Gastroesophageal sphincter (tissue), 3 donors: ENCODE measurements around the gene DENND2C.

Experiments used
- POLR2A ChIP-seq, 2 donors: fragments of 450-650 bp; IDR thresholded peaks; one replicate each; pipeline ENCODE4 v1.6.1; 2017; ENCODE audit warnings: antibody characterized with exemption in 2 of 2, mild to moderate bottlenecking in 2 of 2, moderate library complexity in 1 of 2
- POLR2AphosphoS5 ChIP-seq: sonication (generic); formaldehyde crosslinking; IDR thresholded peaks from one replicate; pipeline ENCODE4 v1.6.1; 2017; ENCODE audit warnings: antibody characterized with exemption
- TF ChIP-seq, protein P1 (sequence below), 4 experiments: fragments of 200-600 bp in 2 of 4; fragments of 450-650 bp in 2 of 4; sonication (generic) in 1 of 4; IDR thresholded peaks; one replicate each; pipeline ENCODE4 v1.5.1; 2017 to 2019; ENCODE audit warnings: antibody characterized with exemption in 4 of 4, mild to moderate bottlenecking in 2 of 4, moderate library complexity in 2 of 4

DNA sequence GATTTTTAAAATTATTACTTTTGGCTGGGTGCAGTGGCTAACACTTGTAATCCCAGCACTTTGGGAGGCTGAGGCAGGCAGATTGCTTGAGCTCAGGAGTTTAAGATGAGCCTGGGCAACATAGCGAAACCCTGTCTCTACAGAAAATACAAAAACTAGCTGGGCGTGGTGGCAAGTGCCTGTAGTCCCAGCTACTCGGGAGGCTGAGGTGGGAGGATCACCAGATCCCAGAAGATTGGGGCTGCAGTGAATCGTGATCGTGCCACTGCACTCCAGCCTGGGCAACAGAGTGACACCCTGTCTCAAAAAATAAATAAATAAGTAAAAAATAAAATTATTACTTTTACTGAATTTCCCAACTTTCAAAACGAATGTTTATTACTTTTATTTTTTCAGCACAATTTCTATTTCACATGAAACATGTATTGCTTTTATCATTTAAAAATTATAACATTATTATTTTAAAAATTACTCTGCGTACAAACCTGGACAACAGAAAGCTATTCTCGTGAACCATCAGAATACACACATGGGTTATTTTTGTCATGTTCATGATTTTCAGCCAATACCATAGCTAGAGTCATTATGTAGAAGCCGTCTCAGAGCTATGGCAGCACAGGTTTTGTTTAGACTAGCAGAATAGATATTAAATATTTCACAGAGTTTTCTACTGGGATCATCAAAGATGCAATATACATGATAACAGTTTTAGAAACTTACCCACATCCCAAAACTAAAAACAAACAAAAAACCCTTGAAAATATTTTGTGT is 24.9 kb upstream of the DENND2C start:
- TF ChIP-seq, protein P1, sequence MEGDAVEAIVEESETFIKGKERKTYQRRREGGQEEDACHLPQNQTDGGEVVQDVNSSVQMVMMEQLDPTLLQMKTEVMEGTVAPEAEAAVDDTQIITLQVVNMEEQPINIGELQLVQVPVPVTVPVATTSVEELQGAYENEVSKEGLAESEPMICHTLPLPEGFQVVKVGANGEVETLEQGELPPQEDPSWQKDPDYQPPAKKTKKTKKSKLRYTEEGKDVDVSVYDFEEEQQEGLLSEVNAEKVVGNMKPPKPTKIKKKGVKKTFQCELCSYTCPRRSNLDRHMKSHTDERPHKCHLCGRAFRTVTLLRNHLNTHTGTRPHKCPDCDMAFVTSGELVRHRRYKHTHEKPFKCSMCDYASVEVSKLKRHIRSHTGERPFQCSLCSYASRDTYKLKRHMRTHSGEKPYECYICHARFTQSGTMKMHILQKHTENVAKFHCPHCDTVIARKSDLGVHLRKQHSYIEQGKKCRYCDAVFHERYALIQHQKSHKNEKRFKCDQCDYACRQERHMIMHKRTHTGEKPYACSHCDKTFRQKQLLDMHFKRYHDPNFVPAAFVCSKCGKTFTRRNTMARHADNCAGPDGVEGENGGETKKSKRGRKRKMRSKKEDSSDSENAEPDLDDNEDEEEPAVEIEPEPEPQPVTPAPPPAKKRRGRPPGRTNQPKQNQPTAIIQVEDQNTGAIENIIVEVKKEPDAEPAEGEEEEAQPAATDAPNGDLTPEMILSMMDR (IDR thresholded peaks at IDR 0.05) = no peak
- TF ChIP-seq POLR2AphosphoS5 = no peak
- TF ChIP-seq POLR2A (IDR thresholded peaks at IDR 0.05) = no peak
